Heart right ventricle (tissue), 16 donors: ENCODE data around the gene SNTA1. TPM values are rescaled to one million over a fixed set of nuclear protein-coding genes. Genes with fewer than 3 reads are reported as not detected.

Experiments
- ATAC-seq, 8 donors: fragments of 200-7000 bp; cut with Tn5 transposase; one replicate each; pipeline ENCODE4 v1.9.1; 2020; ENCODE audit warnings: mild to moderate bottlenecking in 8 of 8, moderate library complexity in 8 of 8, moderate number of reproducible peaks in 1 of 8
- DNase-seq, 2 donors: peaks; one replicate each; pipeline ENCODE4 v3.0.0-alpha.2; 2020
- H3K27ac ChIP-seq, 10 donors: fragments of 200-600 bp; sonication (generic) in 2 of 10; one replicate each; pipeline versions ENCODE4 v1.5.0 to v1.8.0; 2020 to 2022; ENCODE audit warnings: mild to moderate bottlenecking in 3 of 10
- H3K27me3 ChIP-seq, 7 donors: fragments of 200-600 bp; one replicate each; pipeline ENCODE4 v1.8.0; 2021 to 2022; ENCODE audit warnings: mild to moderate bottlenecking in 2 of 7
- H3K36me3 ChIP-seq, 9 donors: fragments of 200-600 bp; sonication (generic) in 1 of 9; one replicate each; pipeline versions ENCODE4 v1.5.0 to v1.8.0; 2020 to 2022; ENCODE audit warnings: mild to moderate bottlenecking in 2 of 9
- H3K4me1 ChIP-seq, 9 donors: fragments of 200-600 bp; sonication (generic) in 1 of 9; one replicate each; pipeline versions ENCODE4 v1.5.0 to v1.8.0; 2020 to 2022; ENCODE audit warnings: mild to moderate bottlenecking in 4 of 9
- H3K4me3 ChIP-seq, 10 donors: fragments of 200-600 bp; sonication (generic) in 2 of 10; one replicate each; pipeline versions ENCODE4 v1.5.0 to v1.8.0; 2020 to 2022; ENCODE audit warnings: mild to moderate bottlenecking in 7 of 10, moderate library complexity in 2 of 10
- H3K9me3 ChIP-seq, 11 donors: fragments of 200-600 bp in 10 of 11; sonication (generic) in 2 of 11; one replicate each; pipeline versions ENCODE4 v1.5.0 to v1.8.0; 2013 to 2022; ENCODE audit warnings: mild to moderate bottlenecking in 2 of 11, control low read depth in 1 of 11, moderate library complexity in 1 of 11
- WGBS, 2 donors: extraction: QIAGEN DNeasy Blood & Tissue Kit; methylation state at CpG; one replicate each; pipeline ENCODE4 v1.1.7; 2013; ENCODE audit warnings: inconsistent platforms in 1 of 2; 5-methylcytosine and 5-hydroxymethylcytosine counted together
- intact Hi-C, 10 donors: fragments of 100-400 bp; cut with DNase I; formaldehyde crosslinking; loops; one replicate each; pipeline versions ENCODE4 v1.11.1 to v1.14.2; 2022
- polyA plus RNA-seq, 2 donors: library from polyadenylated mRNA; stranded (reverse); fragments of 200-250 nt; gene quantifications; one replicate each; pipeline ENCODE4 v1.2.3, GENCODE V29; 2013
- total RNA-seq, 10 donors: library from RNA; stranded (reverse); fragmentation: NEBNext Ultra II Directional in 3 of 10; extraction: Animal tissue kit (Norgen Biotek cat#: 25700) in 3 of 10; gene quantifications; one replicate each; pipeline versions ENCODE4 v1.2.1 to v1.2.4, GENCODE V29; 2021 to 2023
- TF ChIP-seq, protein P1 (sequence below), 9 donors: fragments of 200-600 bp; sonication (generic) in 2 of 9; IDR thresholded peaks; one replicate each; pipeline versions ENCODE4 v1.5.0 to v1.8.0; 2021 to 2022; ENCODE audit warnings: antibody characterized with exemption in 9 of 9, mild to moderate bottlenecking in 5 of 9, moderate library complexity in 1 of 9
- donor health status: Arrhythmogenic right ventricular cardiomyopathy.
- donor health status: ischemic (EF 13 %, LVEDD 7.1; RV severe dilation, severe dysfunction).
- donor health status: healthy with polysubstance abuse.
- donor health status: DM: no; HTN: yes; CAD: no.
- donor health status: DM: no; HTN: no; CAD: no.
- donor health status: ischemic (EF 25% LVEDD 6.9; RV normal size, moderate dysfunction).
- donor health status: ischemic (EF 25% LVEDD 5.7; RV mildly dilated, moderate dysfunction).
- donor health status: healthy.
- donor health status: DM: yes; HTN: yes; CAD: no.
- donor health status: Ischemic cardiomyopathy.
- donor health status: ischemic (EF 35%, LVEDD 5.7; RV mildly dilated, moderate dysfunction).
- donor health status: nonischemic (EF 11% LVEDD 7.7; RV severe dilation, severe dysfunction).
- donor health status: DM: yes; HTN: yes; CAD: no.
- donor health status: PGD.
- donor health status: ischemic (EF 29% LVEDD 5.4; RV normal size, mild dysfunction).
- donor health status: nonischemic (EF 23%, LVEDD 6.1; RV moderate dilation, normal function).

The SNTA1 gene
- total and polyA plus RNA-seq, 12 donors = 83.7 to 219 (median 150) TPM

DNA sequence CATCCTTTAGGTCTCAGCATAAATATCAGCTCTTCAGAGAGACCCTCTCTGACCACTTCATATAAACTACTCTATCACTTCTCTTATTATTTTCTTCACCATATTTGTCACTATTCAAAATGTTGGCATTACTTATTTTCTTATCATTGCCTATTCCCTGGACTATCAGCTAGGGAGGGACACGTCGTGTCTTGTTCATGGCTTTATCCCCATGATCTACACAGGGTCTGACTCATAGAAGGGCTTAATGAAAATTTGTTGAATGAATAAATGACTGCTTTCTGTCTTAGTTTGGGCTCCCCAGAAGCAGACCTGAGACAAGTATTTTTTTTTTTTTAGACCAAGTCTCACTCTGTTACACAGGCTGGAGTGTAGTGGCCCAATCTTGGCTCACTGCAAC is 39.3 kb downstream of the SNTA1 start:
- no peak for DNase-seq
- Histone ChIP-seq H3K36me3 (peaks cover 0 to 46% (median 22%) of the 10 kb centered on the region in 9 donors), H3K4me1 (peaks cover 13 to 29% (median 23%) of the 10 kb centered on the region in 9 donors), H3K27me3 (no peaks in the 10 kb centered on the region), H3K27ac (no peak overlapping the region), H3K9me3 (no peaks in the 10 kb centered on the region), H3K4me3 (no peak overlapping the region)
- TF ChIP-seq, protein P1, sequence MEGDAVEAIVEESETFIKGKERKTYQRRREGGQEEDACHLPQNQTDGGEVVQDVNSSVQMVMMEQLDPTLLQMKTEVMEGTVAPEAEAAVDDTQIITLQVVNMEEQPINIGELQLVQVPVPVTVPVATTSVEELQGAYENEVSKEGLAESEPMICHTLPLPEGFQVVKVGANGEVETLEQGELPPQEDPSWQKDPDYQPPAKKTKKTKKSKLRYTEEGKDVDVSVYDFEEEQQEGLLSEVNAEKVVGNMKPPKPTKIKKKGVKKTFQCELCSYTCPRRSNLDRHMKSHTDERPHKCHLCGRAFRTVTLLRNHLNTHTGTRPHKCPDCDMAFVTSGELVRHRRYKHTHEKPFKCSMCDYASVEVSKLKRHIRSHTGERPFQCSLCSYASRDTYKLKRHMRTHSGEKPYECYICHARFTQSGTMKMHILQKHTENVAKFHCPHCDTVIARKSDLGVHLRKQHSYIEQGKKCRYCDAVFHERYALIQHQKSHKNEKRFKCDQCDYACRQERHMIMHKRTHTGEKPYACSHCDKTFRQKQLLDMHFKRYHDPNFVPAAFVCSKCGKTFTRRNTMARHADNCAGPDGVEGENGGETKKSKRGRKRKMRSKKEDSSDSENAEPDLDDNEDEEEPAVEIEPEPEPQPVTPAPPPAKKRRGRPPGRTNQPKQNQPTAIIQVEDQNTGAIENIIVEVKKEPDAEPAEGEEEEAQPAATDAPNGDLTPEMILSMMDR (IDR thresholded peaks at IDR 0.05) = no peak
- no peak for ATAC-seq
- WGBS, 2 donors = 66 to 77% methylated on average over 2 of the region's 2 CpGs
- intact Hi-C loops = loop anchor here in 1 of 10 donors (5.0 kb wide), 1 partner anchor 38 kb away; the partner anchor contains the start of gene SNTA1

DNA sequence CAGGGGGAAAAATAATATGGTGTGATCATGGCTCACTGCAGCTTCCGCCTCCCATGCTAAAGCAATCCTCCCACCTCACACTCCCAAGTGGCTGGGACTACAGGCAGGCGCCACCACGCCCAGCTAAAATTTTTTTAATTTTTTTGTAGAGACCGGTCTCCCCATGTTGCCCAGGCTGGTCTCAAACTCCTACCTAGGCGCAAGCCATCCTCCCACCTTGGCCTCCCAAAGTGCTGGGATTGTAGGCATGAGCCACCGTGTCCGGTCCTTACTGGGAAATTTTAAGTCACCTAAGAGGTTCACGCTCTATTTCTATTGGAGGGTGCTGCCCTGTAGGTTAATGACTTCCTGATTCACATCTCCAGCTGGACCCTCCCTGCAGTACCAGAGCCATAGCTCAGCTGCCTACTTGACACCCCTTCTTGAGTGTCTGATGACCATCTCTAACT is 41.6 kb downstream of the SNTA1 start:
- WGBS, 2 donors = 50 to 54% methylated on average over 8 of the region's 8 CpGs
- no peaks in the 10 kb centered on the region for H3K27me3 ChIP-seq
- TF ChIP-seq, protein P1 (IDR thresholded peaks at IDR 0.05) = no peak
- peak in 6 of 8 donors; percentile 20 to 58 (median 31) for ATAC-seq
- H3K36me3 ChIP-seq = peaks cover 0 to 36% (median under 1%) of the 10 kb centered on the region in 9 donors
- peak overlapping the region; percentile 72 to 99 (median 92) for H3K4me3 ChIP-seq
- H3K9me3 ChIP-seq = no peaks in the 10 kb centered on the region
- peak overlapping the region in 7 of 10 donors; percentile 50 to 85 (median 79) for H3K27ac ChIP-seq
- intact Hi-C loops = loop anchor here in 1 of 10 donors (5.0 kb wide), 1 partner anchor 40 kb away; the partner anchor contains the start of gene SNTA1
- peaks cover 13 to 31% (median 24%) of the 10 kb centered on the region in 9 donors for H3K4me1 ChIP-seq
- no peak for DNase-seq

DNA sequence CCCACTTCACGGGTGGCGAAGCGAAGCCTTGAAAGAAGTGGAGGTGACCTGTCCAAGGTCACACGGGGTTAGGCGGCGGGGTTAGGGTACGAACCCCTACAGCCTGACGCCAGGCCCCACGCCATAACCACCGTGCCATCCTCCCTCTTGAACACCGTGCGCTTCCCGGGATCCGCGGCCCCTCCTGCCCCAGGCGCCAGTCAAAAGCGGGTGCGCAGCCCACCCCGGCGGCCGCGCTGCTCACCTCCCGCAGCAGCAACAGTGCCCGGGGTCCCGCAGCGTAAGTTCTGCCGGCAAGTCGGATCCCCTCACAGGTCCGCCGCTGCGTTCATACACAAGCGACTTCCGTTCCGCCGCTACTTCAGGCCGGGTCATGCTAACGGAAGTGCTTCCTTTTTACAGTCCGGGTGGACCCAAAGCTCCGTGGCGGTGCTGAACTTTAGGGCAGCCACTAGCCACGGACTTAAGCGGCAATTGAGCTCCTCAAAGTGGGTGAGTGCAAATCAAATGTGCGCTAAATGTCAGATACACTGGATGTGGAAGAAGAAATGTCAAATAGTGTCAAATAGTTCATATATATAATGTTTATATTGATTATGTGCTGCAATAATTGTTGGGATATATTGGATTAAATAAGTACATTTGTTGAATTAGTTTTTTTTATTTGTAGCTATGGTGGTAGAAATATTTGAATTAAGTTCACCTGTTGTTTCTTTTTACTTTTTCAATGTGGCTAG is 42.2 kb downstream of the SNTA1 start, which contains the start of gene CDK5RAP1:
CDK5RAP1 (minus strand) TSS at position 336 of the 737 bp plus-strand sequence. CDS start 4,455 bp downstream, outside the sequence.
- intact Hi-C loops = loop anchor here in 1 of 10 donors (5.0 kb wide), 1 partner anchor 41 kb away; the partner anchor contains the start of gene SNTA1
- H3K4me1 ChIP-seq = peaks cover 13 to 31% (median 24%) of the 10 kb centered on the region in 9 donors
- ATAC-seq = peak; percentile 91 to 98 (median 96)
- WGBS, 2 donors = 0% methylated on average over 43 of the region's 43 CpGs
- H3K27me3 ChIP-seq = no peaks in the 10 kb centered on the region
- peak within 1 kb of the TSS; percentile 72 to 99 (median 92) for H3K4me3 ChIP-seq
- H3K36me3 ChIP-seq = peaks cover 0 to 35% (median 7%) of the 10 kb centered on the region in 9 donors
- H3K27ac ChIP-seq = peak within 1 kb of the TSS in 9 of 10 donors; percentile 50 to 85 (median 75)
- TF ChIP-seq, protein P1 (IDR thresholded peaks at IDR 0.05) = no peak
- no peaks in the 10 kb centered on the region for H3K9me3 ChIP-seq
- DNase-seq = peak; percentile 80 to 88

DNA sequence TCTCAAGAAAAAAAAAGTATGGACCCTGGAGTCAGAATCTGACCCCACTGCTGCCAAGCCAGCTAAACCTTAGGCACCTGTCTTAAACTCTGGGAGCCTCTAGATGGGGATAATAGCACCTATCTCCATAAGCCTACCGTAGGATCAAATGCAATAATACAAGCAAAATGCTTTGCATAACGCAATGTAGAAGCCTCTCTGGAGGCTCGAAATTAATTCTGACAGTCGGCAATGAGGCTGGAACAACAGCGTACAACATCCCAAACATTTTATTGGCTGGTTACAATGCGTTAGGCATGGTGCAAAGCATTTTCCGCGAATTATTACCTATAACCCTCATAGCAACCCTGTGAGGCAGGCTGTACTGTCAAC is 42.8 kb downstream of the SNTA1 start:
- H3K27ac ChIP-seq = peak overlapping the region in 9 of 10 donors; percentile 50 to 85 (median 75)

More for the DNA sequence above, 42.8 kb downstream of the SNTA1 start:
- H3K27me3 ChIP-seq = no peaks in the 10 kb centered on the region
- TF ChIP-seq, protein P1 (IDR thresholded peaks at IDR 0.05) = peak in 1 of 9 donors; percentile 4
- DNase-seq (no peak), ATAC-seq (peak in 6 of 8 donors; percentile 14 to 56 (median 24))
- WGBS, 2 donors = 0% methylated on average over 8 of the region's 8 CpGs
- H3K4me1 ChIP-seq = peaks cover 13 to 31% (median 24%) of the 10 kb centered on the region in 9 donors
- H3K4me3 ChIP-seq = peak overlapping the region; percentile 72 to 99 (median 92)
- intact Hi-C loops = loop anchor here in 1 of 10 donors (5.0 kb wide), 1 partner anchor 42 kb away; the partner anchor contains the start of gene SNTA1
- H3K36me3 ChIP-seq = peaks cover 0 to 37% (median 9%) of the 10 kb centered on the region in 9 donors
- H3K9me3 ChIP-seq = no peaks in the 10 kb centered on the region
